Parathyroid adenoma (tissue), 2 donors: ENCODE measurements around the gene ASCL2.

Experiments
- H2AFZ ChIP-seq: fragments of 300-600 bp; sonication (generic); one replicate; pipeline ENCODE4 v1.7.0; 2017; ENCODE audit warnings: antibody characterized with exemption, mild to moderate bottlenecking
- H3K27ac ChIP-seq: fragments of 300-600 bp; sonication (generic); one replicate; pipeline ENCODE4 v1.7.0; 2017
- H3K27me3 ChIP-seq: fragments of 300-600 bp; sonication (generic); one replicate; pipeline ENCODE4 v1.7.0; 2017; ENCODE audit warnings: low read length; ENCODE audit not compliant: control insufficient read depth, insufficient read depth
- H3K36me3 ChIP-seq: fragments of 300-600 bp; sonication (generic); one replicate; pipeline ENCODE4 v1.7.0; 2017; ENCODE audit warnings: low read length; ENCODE audit not compliant: control insufficient read depth, insufficient read depth
- H3K4me1 ChIP-seq: fragments of 300-600 bp; sonication (generic); one replicate; pipeline ENCODE4 v1.7.0; 2017; ENCODE audit warnings: control low read depth
- H3K4me2 ChIP-seq: fragments of 300-600 bp; sonication (generic); one replicate; pipeline ENCODE4 v1.7.0; 2017; ENCODE audit warnings: low read length
- H3K4me3 ChIP-seq: fragments of 300-600 bp; sonication (generic); one replicate; pipeline ENCODE4 v1.7.0; 2017; ENCODE audit warnings: low read depth, low read length
- H3K79me2 ChIP-seq: fragments of 300-600 bp; sonication (generic); one replicate; pipeline ENCODE4 v1.7.0; 2017; ENCODE audit warnings: control low read depth
- H3K9ac ChIP-seq: fragments of 300-600 bp; sonication (generic); one replicate; pipeline ENCODE4 v1.7.0; 2017; ENCODE audit warnings: mild to moderate bottlenecking
- H3K9me3 ChIP-seq: fragments of 300-600 bp; sonication (generic); one replicate; pipeline ENCODE4 v1.7.0; 2017; ENCODE audit warnings: low read length; ENCODE audit not compliant: control insufficient read depth
- TF ChIP-seq, protein P1 (sequence below): fragments of 300-600 bp; sonication (generic); IDR thresholded peaks from one replicate; pipeline ENCODE4 v1.7.0; 2017; ENCODE audit warnings: antibody characterized with exemption, mild to moderate bottlenecking
- donor health status: primary hyperparathyroidism.

Gene ASCL2

DNA sequence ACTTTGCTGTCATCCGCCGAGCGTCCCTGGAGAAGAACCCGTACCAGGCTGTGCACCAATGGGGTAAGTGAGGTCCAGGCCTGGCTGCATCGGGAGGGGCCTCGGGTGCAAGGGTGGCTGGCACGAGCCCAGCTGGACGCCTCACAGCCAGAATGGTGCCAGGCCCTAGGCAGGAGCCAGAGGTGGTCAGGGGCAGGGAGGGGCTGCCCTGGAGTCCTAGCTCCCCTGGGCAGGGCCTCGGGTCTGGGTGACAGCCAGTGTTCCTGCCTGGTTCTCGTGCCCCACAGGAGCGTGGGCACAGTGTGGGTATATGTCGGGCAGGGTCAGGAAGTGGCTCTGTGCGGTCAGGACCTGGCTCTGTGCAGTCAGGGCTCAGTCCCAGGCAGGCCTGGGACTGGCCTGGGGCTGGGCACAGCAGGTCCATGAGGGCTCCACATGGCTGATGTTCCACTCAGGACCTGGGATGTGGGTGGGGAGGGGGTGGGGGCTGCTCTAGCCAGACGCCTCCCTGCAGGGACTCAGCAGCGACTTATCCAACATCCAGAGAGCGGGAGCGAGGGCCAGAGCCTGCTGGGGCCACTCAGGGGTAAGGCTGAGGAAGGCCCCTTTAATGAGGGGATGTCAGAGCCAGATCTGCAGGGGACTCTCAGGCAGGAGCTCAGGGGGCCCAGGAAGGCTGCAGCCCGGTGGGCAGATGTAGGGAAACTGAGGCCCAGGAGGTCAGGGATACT is 32.7 kb upstream of the ASCL2 start:
- TF ChIP-seq, protein P1, sequence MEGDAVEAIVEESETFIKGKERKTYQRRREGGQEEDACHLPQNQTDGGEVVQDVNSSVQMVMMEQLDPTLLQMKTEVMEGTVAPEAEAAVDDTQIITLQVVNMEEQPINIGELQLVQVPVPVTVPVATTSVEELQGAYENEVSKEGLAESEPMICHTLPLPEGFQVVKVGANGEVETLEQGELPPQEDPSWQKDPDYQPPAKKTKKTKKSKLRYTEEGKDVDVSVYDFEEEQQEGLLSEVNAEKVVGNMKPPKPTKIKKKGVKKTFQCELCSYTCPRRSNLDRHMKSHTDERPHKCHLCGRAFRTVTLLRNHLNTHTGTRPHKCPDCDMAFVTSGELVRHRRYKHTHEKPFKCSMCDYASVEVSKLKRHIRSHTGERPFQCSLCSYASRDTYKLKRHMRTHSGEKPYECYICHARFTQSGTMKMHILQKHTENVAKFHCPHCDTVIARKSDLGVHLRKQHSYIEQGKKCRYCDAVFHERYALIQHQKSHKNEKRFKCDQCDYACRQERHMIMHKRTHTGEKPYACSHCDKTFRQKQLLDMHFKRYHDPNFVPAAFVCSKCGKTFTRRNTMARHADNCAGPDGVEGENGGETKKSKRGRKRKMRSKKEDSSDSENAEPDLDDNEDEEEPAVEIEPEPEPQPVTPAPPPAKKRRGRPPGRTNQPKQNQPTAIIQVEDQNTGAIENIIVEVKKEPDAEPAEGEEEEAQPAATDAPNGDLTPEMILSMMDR, result no peak
- no peak overlapping the region for H2AFZ ChIP-seq
- no peaks in the 10 kb centered on the region for H3K9me3 ChIP-seq
- H3K4me3 ChIP-seq, result no peak overlapping the region
- no peaks in the 10 kb centered on the region for H3K27me3 ChIP-seq
- H3K9ac ChIP-seq, result no peak overlapping the region
- no peaks in the 10 kb centered on the region for H3K79me2 ChIP-seq
- H3K4me2 ChIP-seq, result no peak overlapping the region
- no peaks in the 10 kb centered on the region for H3K4me1 ChIP-seq
- H3K36me3 ChIP-seq, result no peaks in the 10 kb centered on the region
- H3K27ac ChIP-seq, result no peak overlapping the region

DNA sequence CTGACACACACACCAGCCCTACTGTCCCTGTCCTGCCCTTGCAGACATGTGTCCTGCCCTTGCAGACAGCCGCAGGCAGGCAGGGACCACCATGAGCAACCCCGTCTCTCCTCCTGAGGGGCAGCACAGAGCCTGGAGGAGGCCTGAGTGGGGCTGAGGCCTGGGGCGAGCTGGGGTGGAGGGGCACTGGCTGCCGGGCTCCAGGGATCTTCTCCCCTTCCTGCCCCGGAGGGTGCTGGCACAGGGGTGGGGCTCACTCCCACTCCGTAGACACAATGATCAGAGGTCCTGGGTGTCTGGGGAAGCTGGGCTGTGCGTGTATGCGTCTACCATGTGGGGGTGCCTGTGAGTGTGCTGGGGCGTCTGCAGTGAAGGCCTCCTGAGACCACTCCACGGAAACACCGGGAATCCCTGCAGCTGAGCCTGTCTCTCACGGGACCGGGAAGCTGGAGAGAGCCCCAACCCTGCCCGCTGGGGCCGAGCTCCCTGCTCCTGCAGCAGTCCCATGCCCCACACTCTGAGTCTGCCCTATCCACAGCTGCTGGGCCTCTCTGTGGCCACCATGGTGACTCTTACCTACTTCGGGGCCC is 32.0 kb upstream of the ASCL2 start:
- TF ChIP-seq, protein P1, result no peak
- H3K36me3 ChIP-seq, result no peaks in the 10 kb centered on the region
- no peak overlapping the region for H3K4me3 ChIP-seq
- H2AFZ ChIP-seq, result no peak overlapping the region
- no peaks in the 10 kb centered on the region for H3K4me1 ChIP-seq
- H3K9ac ChIP-seq, result no peak overlapping the region
- no peak overlapping the region for H3K27ac ChIP-seq
- H3K79me2 ChIP-seq, result no peaks in the 10 kb centered on the region
- no peak overlapping the region for H3K4me2 ChIP-seq
- no peaks in the 10 kb centered on the region for H3K9me3 ChIP-seq
- H3K27me3 ChIP-seq, result no peaks in the 10 kb centered on the region

DNA sequence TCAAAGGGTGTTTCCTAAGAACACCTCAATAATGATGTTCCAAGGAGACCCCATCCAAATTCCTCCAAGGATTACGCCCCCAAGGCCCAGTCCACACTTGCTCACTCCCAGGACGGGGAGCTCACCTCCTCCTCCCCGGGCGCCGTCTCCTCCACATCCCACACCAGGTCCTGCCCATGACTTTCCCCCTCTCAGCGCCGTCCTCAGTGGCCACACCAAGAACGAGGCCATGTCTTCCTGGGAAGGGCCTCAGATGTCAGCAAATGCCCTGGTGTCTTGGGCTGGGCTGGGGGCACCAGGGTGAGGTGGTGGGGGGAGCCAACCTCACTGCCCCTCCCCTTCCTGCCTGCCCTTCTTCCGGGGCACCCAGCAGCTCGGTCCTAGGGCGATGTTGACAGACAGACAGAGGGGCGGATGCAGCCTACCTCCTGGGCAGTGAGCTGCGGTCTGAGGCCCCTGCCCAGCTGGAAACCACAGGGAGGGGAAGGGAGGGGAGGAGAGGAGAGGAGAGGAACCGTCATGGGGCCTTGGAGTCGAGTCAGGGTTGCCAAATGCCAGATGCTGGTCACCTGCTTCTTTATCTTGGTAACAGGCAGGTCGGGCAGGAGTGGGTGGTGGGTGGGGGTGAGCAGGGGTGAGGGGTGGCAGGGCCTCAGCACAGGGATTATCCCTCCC is 31.4 kb upstream of the ASCL2 start, which contains the start of the genes C11orf21 and TSPAN32:
TSS of gene C11orf21 (minus strand) at position 288 of the 675 bp plus-strand sequence. CDS start at position 178, 110 bp downstream.
TSS of gene TSPAN32 (plus strand) at position 383 of the 675 bp plus-strand sequence. CDS start at position 520, 137 bp downstream.
- Histone ChIP-seq H3K4me3 (no peak within 1 kb of the TSS), H3K27ac (no peak within 1 kb of the TSS), H3K79me2 (no peaks in the 10 kb centered on the region), H3K9me3 (no peaks in the 10 kb centered on the region), H3K36me3 (no peaks in the 10 kb centered on the region), H2AFZ (no peak within 1 kb of the TSS), H3K9ac (no peak within 1 kb of the TSS), H3K4me2 (no peak within 1 kb of the TSS), H3K27me3 (no peaks in the 10 kb centered on the region), H3K4me1 (no peaks in the 10 kb centered on the region)
- TF ChIP-seq, protein P1, result no peak

DNA sequence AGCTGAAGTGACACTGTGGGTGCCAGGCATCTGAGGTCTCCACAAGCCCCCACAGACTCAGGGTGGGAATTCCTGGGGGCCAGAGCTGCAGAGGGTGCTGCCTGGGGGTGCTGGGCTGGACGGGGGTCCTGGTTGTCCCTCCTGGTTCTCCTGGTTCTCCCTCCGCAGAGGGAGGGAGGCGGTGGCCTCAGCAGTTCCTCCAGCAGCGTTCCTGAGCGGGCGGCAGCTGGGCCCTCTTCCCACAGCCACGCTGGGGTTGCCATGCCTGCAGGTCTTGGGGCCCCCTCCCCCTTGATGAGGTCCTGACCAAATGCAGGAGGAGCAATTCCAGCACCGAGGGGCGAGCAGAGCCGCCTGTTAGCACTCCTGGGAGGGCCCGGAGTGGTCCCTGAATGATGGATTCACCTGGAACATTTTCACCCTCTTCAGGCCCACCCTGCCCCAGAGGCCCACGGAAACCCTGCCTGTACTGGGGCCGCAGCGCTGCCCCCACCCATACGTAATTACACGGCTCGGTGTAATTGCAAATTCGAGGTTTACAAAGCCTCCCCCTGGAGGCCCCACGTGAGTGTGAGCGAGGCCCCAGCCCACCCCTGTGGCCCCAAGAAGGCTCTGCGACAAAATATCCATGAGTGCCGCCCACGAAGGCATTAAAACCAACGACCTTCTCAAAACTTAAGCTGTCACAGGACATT is 30.7 kb upstream of the ASCL2 start:
- H3K79me2 ChIP-seq, result no peaks in the 10 kb centered on the region
- no peaks in the 10 kb centered on the region for H3K4me1 ChIP-seq
- H3K4me2 ChIP-seq, result no peak overlapping the region
- H3K27ac ChIP-seq, result no peak overlapping the region
- no peaks in the 10 kb centered on the region for H3K9me3 ChIP-seq
- H3K36me3 ChIP-seq, result no peaks in the 10 kb centered on the region
- H3K4me3 ChIP-seq, result no peak overlapping the region
- H3K9ac ChIP-seq, result no peak overlapping the region
- TF ChIP-seq, protein P1, result no peak
- H3K27me3 ChIP-seq, result no peaks in the 10 kb centered on the region
- H2AFZ ChIP-seq, result no peak overlapping the region
